SH-SY5Y (cell line): ENCODE data around the gene CXCL13.

ENCODE experiments used
- GATA2 ChIP-seq: IDR thresholded peaks from 2 replicates; pipeline ENCODE4 v1.6.1; 2011; ENCODE audit warnings: mild to moderate bottlenecking, low read depth, low read length
- GATA3 ChIP-seq: IDR thresholded peaks from 2 replicates; pipeline ENCODE4 v1.6.1; 2011; ENCODE audit warnings: low read depth, mild to moderate bottlenecking, low read length, moderate library complexity

DNA sequence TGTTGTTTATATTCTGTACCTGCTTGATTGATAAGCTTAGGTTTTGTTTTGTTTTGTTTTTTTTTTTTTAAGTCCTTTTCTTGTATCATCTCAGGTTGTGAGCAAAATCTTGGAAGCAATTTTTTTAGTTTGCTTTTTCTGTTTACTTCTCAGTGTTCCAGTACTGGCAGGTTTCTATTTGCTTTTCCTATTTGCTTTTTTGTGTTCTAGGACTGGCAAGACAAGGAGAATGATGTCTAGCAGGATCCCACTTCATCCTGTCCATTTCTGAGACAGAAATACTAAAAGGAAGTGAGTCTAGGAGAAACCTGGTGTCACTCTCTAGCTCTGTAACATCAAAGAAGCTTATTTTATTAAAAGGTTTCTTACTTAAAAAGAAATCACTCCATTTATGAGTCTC is 15.6 kb downstream of the CXCL13 start:
- TF ChIP-seq GATA3 = no peak
- TF ChIP-seq GATA2 = no peak
